RWPE2 (cell line): ENCODE results near the gene DCXR.

Experiments
- ATAC-seq: fragments of 200-7000 bp; cut with Tn5 transposase; 3 replicates; pipeline ENCODE4 v1.9.1; 2021; ENCODE audit warnings: low read depth
- DNase-seq: peaks from one replicate; pipeline ENCODE4 v3.0.0-alpha.2; 2020; ENCODE audit warnings: low spot score
- H3K27ac ChIP-seq: fragments of 450-650 bp; 2 replicates; pipeline ENCODE4 v1.5.1; 2017; ENCODE audit warnings: mild to moderate bottlenecking; ENCODE audit not compliant: poor library complexity, severe bottlenecking
- H3K27me3 ChIP-seq: fragments of 250-450 bp; sonication (Bioruptor Pico); 2 replicates; pipeline ENCODE4 v1.5.1; 2021; ENCODE audit warnings: mild to moderate bottlenecking, moderate library complexity; ENCODE audit not compliant: insufficient read depth, poor library complexity, severe bottlenecking
- H3K36me3 ChIP-seq: fragments of 250-450 bp; sonication (Bioruptor Pico); 2 replicates; pipeline ENCODE4 v1.5.1; 2020; ENCODE audit warnings: low read depth, mild to moderate bottlenecking, moderate library complexity
- H3K4me1 ChIP-seq: fragments of 250-450 bp; sonication (Bioruptor Pico); 2 replicates; pipeline ENCODE4 v1.5.1; 2021; ENCODE audit warnings: mild to moderate bottlenecking, moderate library complexity; ENCODE audit not compliant: insufficient read depth, poor library complexity, severe bottlenecking
- H3K4me3 ChIP-seq: fragments of 250-450 bp; sonication (Bioruptor Pico); 2 replicates; pipeline ENCODE4 v1.5.1; 2021; ENCODE audit warnings: mild to moderate bottlenecking, moderate library complexity; ENCODE audit not compliant: severe bottlenecking
- H3K9me3 ChIP-seq: fragments of 250-450 bp; sonication (Bioruptor Pico); 2 replicates; pipeline ENCODE4 v1.5.1; 2021; ENCODE audit warnings: mild to moderate bottlenecking, moderate library complexity; ENCODE audit not compliant: severe bottlenecking
- CTCF ChIP-seq: fragments of 450-650 bp; IDR thresholded peaks from one replicate; pipeline ENCODE4 v1.5.1; 2017; ENCODE audit warnings: mild to moderate bottlenecking, moderate library complexity; ENCODE audit not compliant: poor library complexity, severe bottlenecking

Gene DCXR

GRCh38 chr17:82023447-82024241 lies 13.9 kb downstream of the DCXR start:
- Histone ChIP-seq H3K9me3 (no peaks in the 10 kb centered on the region), H3K27me3 (no peaks in the 10 kb centered on the region), H3K4me3 (peak overlapping the region; percentile 56), H3K4me1 (no peaks in the 10 kb centered on the region), H3K36me3 (0 out of 2 replicates have a peak, but pooled peaks cover 5% of the 10 kb centered on the region), H3K27ac (peak overlapping the region; percentile 16)
- DNase-seq (no peak), ATAC-seq (peak; percentile 6)
- no peak for TF ChIP-seq CTCF

- Histone ChIP-seq H3K27ac (peak within 1 kb of the TSS; percentile 48), H3K9me3 (no peaks in the 10 kb centered on the region), H3K27me3 (no peaks in the 10 kb centered on the region), H3K4me3 (peak within 1 kb of the TSS; percentile 81), H3K4me1 (no peaks in the 10 kb centered on the region), H3K36me3 (0 out of 2 replicates have a peak, but pooled peaks cover 9% of the 10 kb centered on the region)
- ATAC-seq = peak; percentile 88
- TF ChIP-seq CTCF = no peak
- DNase-seq = peak; percentile 100
These were observed 14.5 kb downstream of the DCXR start, which contains the start of gene LRRC45 for GRCh38 chr17:82022981-82023446. TSS of gene LRRC45 (plus strand) at chr17:82023305. CDS start at chr17:82023644, 339 bp downstream.

DNA sequence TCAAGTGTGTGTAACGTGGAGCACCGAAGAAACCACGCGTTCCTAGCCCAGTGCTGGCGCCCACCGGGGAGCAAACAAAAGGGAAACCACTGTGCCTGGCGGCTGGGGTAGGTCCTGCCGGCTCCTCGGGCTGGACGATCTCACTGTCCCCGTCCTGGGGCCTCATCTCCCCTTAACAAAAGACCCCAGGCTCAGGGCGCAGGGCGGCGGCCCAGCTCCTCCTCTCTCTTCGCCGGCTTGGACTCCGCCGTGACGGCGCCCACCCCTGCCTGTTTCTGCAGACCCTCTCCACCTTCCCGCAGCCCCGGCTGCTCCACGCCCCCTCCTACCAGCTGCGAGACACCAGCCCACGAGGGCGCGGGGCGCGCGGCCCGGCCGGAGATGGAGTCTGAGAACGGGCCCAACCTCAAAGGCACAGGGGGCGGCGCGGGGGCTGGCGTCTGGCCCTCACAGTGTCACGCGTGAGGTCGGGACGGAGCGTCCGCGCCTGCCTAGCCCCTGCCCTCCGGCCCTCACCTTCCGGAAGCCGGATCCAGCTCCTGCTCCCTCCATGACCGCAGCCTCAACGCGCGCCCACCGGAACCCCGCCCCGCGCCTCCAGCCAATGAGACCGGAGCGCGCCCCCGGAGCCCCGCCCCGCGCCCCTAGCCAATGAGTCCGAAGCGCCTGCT lies 15.1 kb downstream of the DCXR start, which contains the start of gene CENPX:
TSS of gene CENPX (minus strand) at position 569 of the 671 bp plus-strand sequence. CDS start at position 552, 17 bp downstream.
- Histone ChIP-seq H3K4me3 (peak within 1 kb of the TSS; percentile 81), H3K27ac (peak within 1 kb of the TSS; percentile 48), H3K27me3 (no peaks in the 10 kb centered on the region), H3K9me3 (no peaks in the 10 kb centered on the region), H3K36me3 (0 out of 2 replicates have a peak, but pooled peaks cover 9% of the 10 kb centered on the region), H3K4me1 (no peaks in the 10 kb centered on the region)
- no peak for TF ChIP-seq CTCF
- ATAC-seq (peak; percentile 68; the same call in 2 of the 3 replicates), DNase-seq (no peak)

DNA sequence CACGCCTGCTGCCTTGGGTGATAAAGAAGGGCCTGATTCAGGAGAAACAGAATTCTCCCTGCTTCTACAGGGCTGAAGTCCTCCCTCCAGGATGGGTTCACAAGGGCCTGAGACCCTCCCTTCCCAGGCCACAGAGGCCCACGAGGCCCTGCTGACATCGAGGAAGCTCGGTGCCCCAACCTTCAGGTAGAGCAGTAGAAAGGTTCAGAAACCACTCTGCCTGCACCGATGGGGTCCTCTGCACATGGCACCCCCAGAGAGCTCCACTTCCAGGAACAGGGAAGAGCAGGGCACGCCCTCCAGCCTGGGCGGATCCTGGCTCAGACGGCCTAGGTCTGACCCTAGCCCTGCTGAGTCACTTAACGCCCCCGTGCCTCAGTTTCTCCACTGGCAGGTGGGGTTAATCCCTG lies 15.6 kb downstream of the DCXR start:
- DNase-seq (no peak), ATAC-seq (no peak)
- Histone ChIP-seq H3K27me3 (no peaks in the 10 kb centered on the region), H3K4me1 (no peaks in the 10 kb centered on the region), H3K27ac (peak overlapping the region; percentile 48), H3K36me3 (0 out of 2 replicates have a peak, but pooled peaks cover 9% of the 10 kb centered on the region), H3K4me3 (peak overlapping the region; percentile 81), H3K9me3 (no peaks in the 10 kb centered on the region)
- no peak for TF ChIP-seq CTCF
